HG03139 (cell line): ENCODE data around the gene MAML3.

Source experiments
- ATAC-seq: cut with Tn5 transposase; IDR thresholded peaks from one replicate; pipeline ENCODE4 v1.9.1; 2021; ENCODE audit not compliant: unreplicated experiment

MAML3 gene

DNA sequence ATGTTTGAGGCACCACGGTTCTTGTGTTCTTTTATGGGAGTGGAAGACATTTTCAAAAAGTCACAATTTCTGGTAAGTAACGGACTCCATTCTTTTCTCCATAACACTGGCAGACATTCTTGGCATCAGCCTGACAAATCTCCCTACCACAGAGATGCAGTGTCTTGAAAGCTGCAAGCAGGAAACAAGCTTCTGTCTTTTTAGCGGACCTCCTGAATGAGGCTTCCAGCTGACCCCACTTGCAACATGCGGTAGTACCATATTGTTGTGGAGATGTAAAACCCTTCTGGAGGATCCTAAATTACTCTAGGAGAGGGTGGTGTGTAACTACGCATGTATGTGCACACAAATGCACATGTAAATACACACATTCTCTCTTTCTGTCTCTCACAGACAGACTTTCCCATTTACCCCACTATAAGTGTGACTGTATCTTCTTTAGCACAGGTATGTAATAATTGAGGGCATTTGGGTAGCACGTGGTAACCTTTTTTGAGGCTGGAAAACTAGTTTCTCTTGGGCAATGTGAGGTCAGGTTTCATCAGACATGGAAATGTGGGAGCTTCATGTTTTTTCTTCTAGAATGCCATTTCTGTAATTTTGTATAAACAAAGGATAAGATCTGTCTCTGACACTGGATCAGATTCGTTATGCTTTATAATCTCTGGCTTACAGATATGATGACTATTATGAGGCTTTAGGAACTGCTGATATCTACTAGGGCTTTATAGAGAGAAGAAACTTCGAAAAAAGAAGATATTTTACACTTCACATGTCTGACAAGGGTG, 358.3 kb downstream of the MAML3 start:
- no peak for ATAC-seq

DNA sequence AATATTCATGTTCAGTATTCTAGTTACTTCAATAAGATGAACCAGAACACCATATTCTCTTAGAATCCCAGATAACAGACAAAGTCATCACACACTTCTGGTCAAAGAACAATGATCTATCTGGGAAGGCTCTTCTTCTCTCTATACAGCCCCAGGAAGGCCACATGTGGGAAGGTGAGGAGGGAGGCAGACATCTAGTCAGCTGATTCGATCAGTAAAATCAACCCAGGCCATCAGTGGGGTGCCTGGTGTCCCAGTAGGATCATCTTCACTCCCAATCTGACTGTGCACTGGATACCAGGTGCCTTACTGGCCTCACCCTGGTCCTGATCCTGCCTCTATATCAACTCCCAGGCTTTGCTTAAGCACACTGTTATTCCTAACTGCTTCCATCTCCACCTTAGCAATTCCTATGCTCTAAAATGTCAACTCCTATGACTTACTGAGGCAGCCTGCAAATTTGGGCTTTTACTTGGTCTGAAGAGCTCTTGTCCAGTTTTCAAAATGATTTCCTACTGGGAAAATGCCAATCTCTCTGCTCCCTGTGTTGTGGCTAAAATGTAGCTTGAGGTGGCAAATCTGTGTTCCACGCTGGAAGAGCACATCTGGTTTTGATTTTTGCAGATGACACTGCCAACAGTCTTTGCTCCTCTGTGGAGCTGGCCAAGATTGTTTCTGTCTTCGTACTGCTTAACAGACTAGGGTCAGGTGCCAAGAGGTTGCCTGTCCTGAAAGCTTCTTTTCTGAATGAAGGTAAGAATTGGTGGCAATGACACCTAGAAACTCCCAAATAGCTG, 359.6 kb downstream of the MAML3 start:
- no peak for ATAC-seq

DNA sequence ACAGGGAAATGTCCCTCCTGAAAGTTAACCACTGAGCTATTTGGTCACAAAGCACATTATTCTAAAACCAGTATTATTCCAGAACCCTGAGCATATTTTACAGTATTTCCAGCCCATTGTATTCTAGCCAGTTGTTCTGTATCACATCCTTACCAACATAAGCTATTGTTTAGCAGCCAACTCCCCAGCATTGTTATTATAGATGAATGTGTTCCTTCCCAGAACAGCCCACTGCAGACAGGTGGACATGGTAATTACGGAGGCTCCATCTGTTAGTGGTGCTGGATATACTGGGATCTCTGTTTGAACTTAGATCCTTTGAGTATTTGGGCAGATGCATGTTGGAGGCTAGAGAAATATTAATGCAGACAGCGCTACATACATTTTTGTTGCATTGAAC, 362.3 kb downstream of the MAML3 start:
- no peak for ATAC-seq

DNA sequence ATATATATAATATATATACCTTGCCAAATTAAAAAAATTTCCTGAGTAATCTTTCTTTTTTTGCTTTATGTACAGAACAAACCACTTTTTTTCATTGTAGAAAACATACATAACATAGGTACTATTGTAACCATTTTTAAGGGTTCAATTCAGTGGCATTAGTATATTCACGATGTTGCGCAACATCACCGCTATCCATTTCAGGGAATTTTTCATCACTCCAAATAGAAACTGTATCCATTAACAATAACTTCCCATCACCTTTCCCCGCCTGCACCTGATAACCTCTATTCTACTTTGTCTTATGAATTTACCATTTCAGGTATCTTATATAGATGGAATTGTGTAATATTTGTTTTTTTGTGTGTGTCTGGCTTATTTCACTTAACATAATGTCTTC, 363.7 kb downstream of the MAML3 start:
- ATAC-seq: no peak

DNA sequence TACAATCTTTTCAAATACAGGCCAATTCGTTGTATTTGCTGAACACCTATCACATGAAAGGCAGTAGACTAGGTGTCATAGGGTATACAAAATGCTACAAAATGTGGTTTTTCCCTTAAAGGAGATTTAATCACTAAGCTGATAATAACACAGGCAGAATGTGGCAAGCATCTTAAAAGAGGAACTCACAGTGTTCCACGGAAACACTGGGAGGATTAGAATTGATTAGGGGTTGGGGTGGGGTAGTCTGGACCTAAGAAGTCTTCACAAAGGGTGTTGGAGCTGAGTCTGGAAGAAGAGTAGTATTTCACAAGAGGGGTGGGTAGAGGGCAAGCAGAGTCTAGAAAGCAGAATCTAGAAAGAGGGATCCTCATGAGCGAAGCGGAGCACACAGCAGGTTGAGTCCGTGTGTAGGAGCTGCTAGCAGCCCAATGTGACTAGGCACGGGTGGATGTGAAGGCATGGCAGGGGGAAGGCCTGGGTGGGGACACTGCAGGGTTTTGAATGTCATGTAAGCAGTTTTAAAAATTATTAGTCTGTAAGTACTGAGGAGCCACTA, 364.8 kb downstream of the MAML3 start:
- no peak for ATAC-seq

DNA sequence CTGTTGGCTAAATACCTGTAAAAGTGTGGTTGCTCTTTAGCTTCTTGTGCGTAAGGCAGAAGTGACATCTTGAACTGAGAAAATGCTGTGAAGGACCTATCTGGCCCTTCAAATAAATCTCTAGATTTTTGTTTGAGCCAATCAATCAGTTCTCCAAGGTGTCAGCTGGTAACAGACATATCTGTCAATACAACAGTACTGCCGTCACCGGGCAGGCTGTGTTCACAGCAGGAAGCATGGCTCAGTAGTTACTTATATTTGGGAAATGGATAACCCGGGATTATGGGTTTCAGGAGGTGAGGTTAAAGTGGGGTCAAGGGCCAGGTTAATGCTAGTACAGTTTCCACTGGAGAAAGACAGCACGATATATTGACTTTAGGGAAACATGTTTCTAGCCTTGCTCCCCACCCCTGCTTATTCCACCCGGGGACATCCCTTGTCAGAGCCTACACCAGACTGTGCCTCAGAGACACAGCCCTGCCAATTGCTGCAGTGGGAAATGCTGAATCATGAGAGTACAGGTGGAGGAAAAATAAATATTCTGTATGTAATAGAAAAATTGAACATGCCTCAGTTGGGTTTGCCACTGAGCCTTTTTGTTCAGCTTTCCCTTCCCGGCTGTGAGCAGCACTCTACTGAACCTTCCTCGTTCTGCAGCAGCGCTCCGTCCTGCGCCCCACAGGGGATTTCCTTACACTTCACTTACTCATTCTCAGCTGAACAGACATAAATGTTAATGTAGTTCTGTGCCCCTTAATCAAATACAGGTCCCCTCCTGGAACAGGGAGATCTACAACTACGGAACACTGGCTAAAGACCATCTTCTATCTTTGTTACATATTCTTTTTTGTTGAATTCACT, 367.3 kb downstream of the MAML3 start:
- no peak for ATAC-seq

DNA sequence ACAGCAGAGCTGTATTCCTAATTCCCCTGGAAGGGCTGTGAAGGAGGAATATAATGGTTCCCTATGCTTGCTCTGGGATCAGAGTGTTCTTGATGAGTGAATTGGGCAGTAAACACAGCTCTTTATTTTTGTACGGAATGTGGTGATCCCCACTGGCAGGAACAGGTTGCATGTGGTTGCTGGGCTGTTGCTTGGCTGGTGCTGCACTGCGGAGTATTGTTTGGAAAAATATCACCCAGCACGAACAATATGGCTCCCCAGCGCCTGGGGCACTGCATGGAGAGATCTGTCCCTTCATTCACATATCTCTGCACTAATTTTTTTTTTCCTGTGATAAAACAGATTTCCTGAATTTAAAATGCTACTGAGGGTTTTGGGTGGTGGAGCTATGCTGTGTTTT, 368.6 kb downstream of the MAML3 start:
- no peak for ATAC-seq

DNA sequence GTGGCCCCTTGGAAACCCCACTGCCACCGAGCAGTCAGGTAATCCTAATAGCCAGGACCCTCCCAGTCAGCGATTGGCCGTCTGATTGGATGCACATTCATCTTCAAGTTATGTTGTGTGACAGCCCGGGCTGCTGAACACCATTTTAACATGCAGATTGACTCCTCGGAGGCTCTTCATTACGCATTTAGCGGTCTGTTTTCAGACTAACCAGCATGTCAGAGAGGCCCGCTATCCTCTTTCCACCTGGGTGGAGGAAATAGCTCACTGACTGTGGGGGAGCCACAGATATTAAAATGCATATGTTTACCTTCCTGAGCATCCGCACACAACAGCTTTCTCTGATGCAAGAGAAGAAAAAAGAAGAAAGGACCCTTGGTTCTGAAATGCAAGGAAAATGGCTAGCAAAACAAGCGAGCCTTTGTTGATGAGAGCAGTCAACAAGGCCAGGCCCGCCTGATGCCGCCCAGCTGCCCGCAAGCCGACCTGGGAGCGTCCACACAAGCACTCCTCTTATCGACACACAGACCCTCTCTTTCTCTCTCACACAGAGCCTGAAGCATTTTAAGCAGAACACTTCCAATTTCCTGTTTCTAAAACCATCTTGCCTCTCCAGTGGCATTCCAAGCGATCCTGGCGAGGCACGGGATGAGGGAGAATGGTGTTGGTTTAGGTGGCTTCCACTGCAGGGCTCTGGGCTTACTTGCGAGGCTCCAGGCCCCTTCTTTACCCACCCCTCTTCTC, 370.1 kb downstream of the MAML3 start:
- no peak for ATAC-seq

DNA sequence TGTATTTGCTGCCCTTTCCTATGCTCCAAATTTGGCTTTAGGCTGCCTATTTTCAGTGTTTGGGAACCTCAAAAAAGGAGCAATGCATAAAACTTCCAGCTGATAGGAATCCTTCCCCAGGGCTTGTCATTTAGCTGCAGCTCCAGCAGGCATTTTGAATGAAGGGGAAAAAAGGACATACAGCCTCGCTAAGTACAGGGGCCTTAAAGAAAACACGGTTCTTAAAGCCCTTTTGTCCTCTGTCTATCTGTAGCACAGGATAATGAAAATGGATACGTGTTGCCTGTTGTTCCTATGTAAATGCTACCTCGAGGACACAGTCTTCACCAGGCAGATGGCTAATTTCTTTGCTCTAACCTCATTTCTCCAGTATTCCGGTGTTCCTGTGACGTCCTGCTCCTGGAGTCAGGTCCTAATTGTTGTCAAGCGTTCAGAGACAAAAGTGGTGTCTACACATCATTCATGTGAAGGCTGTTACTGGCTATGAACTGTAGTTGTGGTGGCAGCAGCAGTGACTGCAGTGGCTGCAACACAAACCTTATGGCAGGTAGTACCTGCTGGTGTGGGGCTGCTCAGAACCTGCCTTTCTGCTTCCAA, 371.0 kb downstream of the MAML3 start:
- no peak for ATAC-seq

DNA sequence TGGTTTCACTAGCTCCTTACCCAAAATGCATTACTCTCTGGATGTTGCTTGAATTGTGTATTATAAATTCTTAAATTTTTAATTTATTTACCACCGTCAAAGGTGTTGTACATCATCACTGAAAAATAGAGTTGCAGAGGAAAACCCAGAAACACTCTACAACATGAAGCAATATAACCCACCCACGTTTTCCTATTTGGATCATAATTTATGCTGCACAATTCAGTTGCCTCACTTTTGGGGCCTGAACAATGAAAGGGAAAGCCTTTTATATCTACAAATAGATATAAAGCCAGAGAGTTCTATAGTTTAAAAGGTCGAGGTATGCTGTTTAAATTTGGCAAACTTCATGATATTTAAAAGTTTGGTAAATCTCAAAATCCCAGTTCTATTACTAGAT, 372.9 kb downstream of the MAML3 start:
- no peak for ATAC-seq

DNA sequence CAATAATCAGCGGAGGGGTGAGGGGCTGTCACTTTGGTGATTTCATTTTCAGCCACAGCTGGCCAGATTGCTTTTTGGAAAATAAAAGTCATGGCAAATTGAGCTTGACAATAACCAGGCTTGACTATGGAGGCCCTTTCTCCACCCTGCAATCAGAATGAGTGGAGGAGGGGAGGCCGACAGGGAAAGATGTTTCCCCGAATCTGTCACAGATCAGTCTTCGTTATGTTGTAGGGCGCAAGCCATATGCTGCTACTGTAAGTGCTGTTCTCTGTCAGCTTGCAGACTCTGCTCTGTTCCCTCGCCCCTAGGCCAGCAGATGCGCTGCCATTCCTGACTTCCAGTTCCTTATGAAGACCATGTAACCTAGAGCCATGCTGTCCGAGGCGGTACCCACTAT, 374.3 kb downstream of the MAML3 start:
- ATAC-seq: no peak

DNA sequence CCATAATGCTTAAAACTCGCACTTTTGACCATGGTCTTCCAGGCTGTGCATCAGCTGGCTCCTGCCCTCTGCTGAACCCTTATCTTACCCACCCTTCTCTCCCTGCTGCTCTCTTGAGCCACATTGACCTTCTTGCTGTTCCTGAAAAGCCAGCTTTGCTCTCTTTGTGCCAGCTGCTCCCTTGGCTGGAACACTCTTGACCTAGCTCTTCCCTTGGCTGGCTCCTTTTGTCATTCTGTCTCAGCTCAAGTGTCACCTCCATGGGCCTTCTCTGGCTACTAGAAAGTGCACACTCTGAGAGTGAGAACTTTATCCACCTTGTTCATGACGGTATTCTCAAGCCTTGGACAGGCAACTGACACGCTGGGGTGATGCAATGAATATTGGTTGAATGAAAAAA, 376.2 kb downstream of the MAML3 start:
- no peak for ATAC-seq

DNA sequence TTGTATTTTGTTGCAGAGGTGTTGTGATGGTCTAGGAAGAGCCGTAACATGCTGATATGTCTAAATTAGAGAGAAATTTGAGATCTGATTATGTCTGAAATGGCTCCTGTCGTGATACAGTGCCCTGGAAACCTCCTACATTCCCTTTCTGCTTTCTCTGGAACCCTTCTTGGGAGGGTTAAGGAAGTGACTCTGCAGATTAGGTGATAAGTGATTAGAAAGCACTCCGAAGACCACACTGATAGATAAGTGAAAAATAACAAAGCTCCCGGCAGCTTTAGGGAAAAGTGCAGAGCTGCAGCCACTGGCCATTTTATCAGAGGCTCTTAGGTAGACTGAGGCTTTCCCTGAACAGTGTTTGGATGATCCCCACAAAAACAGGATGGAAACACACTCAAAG, 377.7 kb downstream of the MAML3 start:
- ATAC-seq: no peak

DNA sequence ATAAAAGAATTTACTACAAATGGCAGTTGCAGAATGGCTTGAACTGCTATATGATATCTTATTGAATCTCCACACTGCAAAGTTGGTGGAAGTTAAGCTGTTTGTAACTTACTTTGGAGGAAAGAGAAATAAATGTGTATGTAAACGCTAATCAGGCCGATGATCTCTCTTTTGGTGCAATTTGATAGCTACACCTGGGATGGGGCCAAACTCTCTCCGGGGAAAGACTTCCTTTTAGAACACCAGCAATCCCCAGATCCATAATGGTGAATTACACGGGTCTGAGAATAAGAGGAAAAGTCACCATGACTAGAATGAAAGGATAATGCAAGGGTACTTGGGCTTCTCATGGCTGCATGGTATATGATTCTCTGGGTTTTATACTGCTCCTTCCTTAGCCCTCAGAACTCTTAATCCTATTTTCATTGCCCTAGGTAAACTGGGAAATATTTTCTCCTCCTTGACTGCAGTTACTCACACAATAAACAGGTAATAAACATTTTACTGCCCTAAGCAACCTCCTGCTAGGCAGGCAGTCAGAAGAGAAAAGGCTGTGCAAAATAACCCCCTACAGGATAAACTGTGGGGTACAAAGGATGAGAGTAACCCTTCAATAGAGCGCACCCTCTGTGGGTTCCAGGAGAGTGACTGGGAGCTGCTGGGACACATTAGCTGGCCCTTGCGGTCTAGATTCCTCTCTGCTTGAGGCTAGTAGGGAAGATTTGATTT, 379.1 kb downstream of the MAML3 start:
- no peak for ATAC-seq

DNA sequence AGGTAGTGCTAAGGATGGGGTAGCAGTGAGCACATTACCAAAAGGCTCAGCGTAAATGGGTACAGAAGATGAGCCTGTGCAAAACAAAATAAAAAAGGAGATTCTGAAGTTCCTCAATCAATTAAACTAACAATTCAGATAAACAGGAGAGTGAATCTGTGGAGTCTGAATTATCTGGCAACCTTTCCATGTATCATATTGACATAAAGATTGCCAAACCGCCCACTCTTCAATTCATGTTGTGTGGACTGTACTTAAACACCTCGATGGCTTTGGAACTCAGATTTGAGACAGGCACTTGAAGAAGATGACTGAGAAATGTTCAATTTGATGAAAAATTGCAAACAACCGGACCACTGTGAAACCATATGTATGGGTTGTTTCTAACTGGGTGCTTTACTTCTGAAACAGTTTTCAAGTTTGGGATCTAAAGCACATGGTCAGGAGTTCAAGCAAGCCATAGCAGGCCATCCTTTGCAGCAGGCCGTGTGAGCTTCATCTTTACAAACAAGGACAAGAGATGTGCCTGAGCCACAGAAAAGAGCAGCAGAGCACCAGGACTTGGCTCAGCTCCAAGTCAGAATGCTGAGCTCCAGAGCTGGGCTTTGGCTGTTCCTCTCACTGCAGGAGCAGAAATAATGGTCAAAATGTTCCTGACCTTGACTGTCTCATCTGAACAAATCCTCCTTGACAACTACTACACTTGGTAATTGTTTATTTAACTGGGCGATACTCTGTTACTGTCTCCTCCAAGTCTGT, 380.2 kb downstream of the MAML3 start:
- no peak for ATAC-seq

DNA sequence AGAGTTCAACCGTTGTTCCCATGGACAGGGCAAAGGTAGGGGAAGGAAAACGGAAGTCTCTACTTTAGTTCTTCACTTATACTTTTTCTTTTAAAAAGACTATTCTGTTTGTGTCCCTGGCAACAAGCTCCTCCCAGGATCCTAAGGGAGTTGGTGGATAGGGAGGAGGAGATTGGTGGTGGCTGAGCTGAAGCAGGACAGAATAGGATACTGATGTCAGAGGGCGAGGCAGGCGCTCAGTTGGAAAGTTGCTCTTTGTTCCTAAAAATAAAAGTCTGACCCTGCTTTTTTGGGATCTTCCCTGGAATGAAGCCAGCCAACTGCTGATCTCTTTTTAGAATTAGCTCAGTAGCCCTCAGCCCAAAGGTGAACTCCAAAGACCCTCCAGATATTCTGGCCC, 383.6 kb downstream of the MAML3 start:
- ATAC-seq: no peak

DNA sequence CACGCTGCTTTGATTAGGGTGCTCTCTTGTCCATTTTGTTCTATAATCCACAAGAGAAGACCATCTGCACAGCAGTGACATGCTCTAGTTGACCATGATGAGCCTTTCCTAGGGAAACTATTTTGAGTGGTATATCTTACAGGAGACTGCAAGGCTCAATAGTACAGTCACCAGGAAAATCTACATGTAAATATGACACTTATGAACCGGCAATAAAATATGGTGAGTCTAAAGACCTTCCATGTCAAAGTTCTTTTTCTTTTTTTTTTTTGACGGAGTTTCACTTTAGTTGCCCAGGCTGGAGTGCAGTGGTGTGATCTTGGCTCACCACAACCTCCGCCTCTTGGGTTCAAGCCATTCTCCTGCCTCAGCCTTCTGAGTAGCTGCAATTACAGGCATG, 384.6 kb downstream of the MAML3 start:
- ATAC-seq: no peak

DNA sequence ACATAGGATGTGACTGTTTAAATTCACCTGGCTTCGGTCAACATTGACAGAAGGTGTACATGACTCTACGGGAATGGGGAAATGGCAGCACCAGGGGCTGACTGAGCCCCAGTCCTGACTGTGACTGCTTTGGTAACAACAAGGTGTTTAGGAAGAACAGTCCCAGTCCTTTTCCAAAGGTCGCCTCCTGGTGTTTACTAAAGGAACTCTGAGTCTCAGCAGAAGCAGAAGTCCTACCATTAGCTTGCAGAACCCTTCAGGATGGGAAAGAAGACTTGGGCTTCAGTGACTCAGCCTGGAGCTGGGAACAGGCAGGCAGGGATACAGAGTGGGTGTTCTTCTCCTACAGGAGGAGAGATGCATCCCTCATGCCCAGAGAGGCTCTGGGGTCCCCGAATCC, 385.1 kb downstream of the MAML3 start:
- ATAC-seq: no peak

DNA sequence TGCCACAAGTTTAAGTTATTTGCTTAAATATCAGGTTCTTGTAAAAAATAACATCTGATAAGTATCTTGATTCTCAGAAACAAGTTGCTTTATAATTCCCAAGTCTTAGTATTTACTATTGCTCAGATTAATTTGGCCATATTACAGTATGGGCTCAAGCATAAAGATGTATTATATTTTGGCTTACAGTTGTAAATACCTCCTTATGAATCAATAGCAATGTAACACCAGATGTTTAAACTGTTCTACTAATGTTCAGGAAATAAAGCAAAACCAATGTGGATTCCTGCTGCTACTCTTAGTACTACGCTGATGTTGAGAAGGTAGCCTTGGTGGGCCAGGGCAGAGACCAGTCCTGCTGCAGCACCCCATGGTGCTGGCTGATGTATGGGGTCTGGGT, 385.6 kb downstream of the MAML3 start:
- ATAC-seq: no peak
